Heart right ventricle (tissue), 16 donors: ENCODE data around the gene HVCN1. TPM values are rescaled to one million over a fixed set of nuclear protein-coding genes. Genes with fewer than 3 reads are reported as not detected.
A peak's percentile ranks its signal among the peaks of the same experiment; 100 is the strongest.

Experiments
- ATAC-seq, 8 donors: fragments of 200-7000 bp; cut with Tn5 transposase; one replicate each; pipeline ENCODE4 v1.9.1; 2020; ENCODE audit warnings: mild to moderate bottlenecking in 8 of 8, moderate library complexity in 8 of 8, moderate number of reproducible peaks in 1 of 8
- DNase-seq, 2 donors: peaks; one replicate each; pipeline ENCODE4 v3.0.0-alpha.2; 2020
- H3K27ac ChIP-seq, 10 donors: fragments of 200-600 bp; sonication (generic) in 2 of 10; one replicate each; pipeline versions ENCODE4 v1.5.0 to v1.8.0; 2020 to 2022; ENCODE audit warnings: mild to moderate bottlenecking in 3 of 10
- H3K27me3 ChIP-seq, 7 donors: fragments of 200-600 bp; one replicate each; pipeline ENCODE4 v1.8.0; 2021 to 2022; ENCODE audit warnings: mild to moderate bottlenecking in 2 of 7
- H3K36me3 ChIP-seq, 9 donors: fragments of 200-600 bp; sonication (generic) in 1 of 9; one replicate each; pipeline versions ENCODE4 v1.5.0 to v1.8.0; 2020 to 2022; ENCODE audit warnings: mild to moderate bottlenecking in 2 of 9
- H3K4me1 ChIP-seq, 9 donors: fragments of 200-600 bp; sonication (generic) in 1 of 9; one replicate each; pipeline versions ENCODE4 v1.5.0 to v1.8.0; 2020 to 2022; ENCODE audit warnings: mild to moderate bottlenecking in 4 of 9
- H3K4me3 ChIP-seq, 10 donors: fragments of 200-600 bp; sonication (generic) in 2 of 10; one replicate each; pipeline versions ENCODE4 v1.5.0 to v1.8.0; 2020 to 2022; ENCODE audit warnings: mild to moderate bottlenecking in 7 of 10, moderate library complexity in 2 of 10
- H3K9me3 ChIP-seq, 11 donors: fragments of 200-600 bp in 10 of 11; sonication (generic) in 2 of 11; one replicate each; pipeline versions ENCODE4 v1.5.0 to v1.8.0; 2013 to 2022; ENCODE audit warnings: mild to moderate bottlenecking in 2 of 11, control low read depth in 1 of 11, moderate library complexity in 1 of 11
- WGBS, 2 donors: extraction: QIAGEN DNeasy Blood & Tissue Kit; methylation state at CpG; one replicate each; pipeline ENCODE4 v1.1.7; 2013; ENCODE audit warnings: inconsistent platforms in 1 of 2; 5-methylcytosine and 5-hydroxymethylcytosine counted together
- intact Hi-C, 10 donors: fragments of 100-400 bp; cut with DNase I; formaldehyde crosslinking; loops; one replicate each; pipeline versions ENCODE4 v1.11.1 to v1.14.2; 2022
- polyA plus RNA-seq, 2 donors: library from polyadenylated mRNA; stranded (reverse); fragments of 200-250 nt; gene quantifications; one replicate each; pipeline ENCODE4 v1.2.3, GENCODE V29; 2013
- total RNA-seq, 10 donors: library from RNA; stranded (reverse); fragmentation: NEBNext Ultra II Directional in 3 of 10; extraction: Animal tissue kit (Norgen Biotek cat#: 25700) in 3 of 10; gene quantifications; one replicate each; pipeline versions ENCODE4 v1.2.1 to v1.2.4, GENCODE V29; 2021 to 2023
- TF ChIP-seq, protein P1 (sequence below), 9 donors: fragments of 200-600 bp; sonication (generic) in 2 of 9; IDR thresholded peaks; one replicate each; pipeline versions ENCODE4 v1.5.0 to v1.8.0; 2021 to 2022; ENCODE audit warnings: antibody characterized with exemption in 9 of 9, mild to moderate bottlenecking in 5 of 9, moderate library complexity in 1 of 9
- donor health status: Arrhythmogenic right ventricular cardiomyopathy.
- donor health status: ischemic (EF 13 %, LVEDD 7.1; RV severe dilation, severe dysfunction).
- donor health status: healthy with polysubstance abuse.
- donor health status: DM: no; HTN: yes; CAD: no.
- donor health status: DM: no; HTN: no; CAD: no.
- donor health status: ischemic (EF 25% LVEDD 6.9; RV normal size, moderate dysfunction).
- donor health status: ischemic (EF 25% LVEDD 5.7; RV mildly dilated, moderate dysfunction).
- donor health status: healthy.
- donor health status: DM: yes; HTN: yes; CAD: no.
- donor health status: Ischemic cardiomyopathy.
- donor health status: ischemic (EF 35%, LVEDD 5.7; RV mildly dilated, moderate dysfunction).
- donor health status: nonischemic (EF 11% LVEDD 7.7; RV severe dilation, severe dysfunction).
- donor health status: DM: yes; HTN: yes; CAD: no.
- donor health status: PGD.
- donor health status: ischemic (EF 29% LVEDD 5.4; RV normal size, mild dysfunction).
- donor health status: nonischemic (EF 23%, LVEDD 6.1; RV moderate dilation, normal function).

Gene HVCN1
- total and polyA plus RNA-seq, 12 donors = 5.1 to 74.1 (median 10.9) TPM

DNA sequence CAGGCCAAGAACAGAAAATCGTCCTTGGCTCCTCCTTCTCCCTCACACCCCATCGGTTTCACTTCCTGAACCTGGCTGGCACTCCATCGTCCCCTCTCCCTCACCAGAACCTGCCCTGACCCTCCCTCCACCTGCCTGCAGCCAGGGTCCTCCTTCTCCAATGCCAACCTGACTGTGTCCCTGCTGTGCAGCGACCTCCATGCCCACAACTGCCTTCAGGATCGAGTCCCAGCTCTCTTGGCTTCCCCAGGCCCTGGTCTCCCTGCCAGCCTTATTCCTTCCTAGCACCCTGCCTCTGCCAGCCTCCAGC lies 19.8 kb downstream of the HVCN1 start:
- ATAC-seq = peak in 1 of 8 donors; percentile 22
- DNase-seq = no peak
- Histone ChIP-seq H3K27me3 (no peaks in the 10 kb centered on the region), H3K36me3 (peaks cover 0 to 24% (median 5%) of the 10 kb centered on the region in 9 donors), H3K4me3 (no peak overlapping the region), H3K27ac (no peak overlapping the region), H3K9me3 (peaks cover 0 to 31% (median 17%) of the 10 kb centered on the region in 11 donors), H3K4me1 (peaks cover 0 to 11% (median 0%) of the 10 kb centered on the region in 9 donors)
- TF ChIP-seq, protein P1, sequence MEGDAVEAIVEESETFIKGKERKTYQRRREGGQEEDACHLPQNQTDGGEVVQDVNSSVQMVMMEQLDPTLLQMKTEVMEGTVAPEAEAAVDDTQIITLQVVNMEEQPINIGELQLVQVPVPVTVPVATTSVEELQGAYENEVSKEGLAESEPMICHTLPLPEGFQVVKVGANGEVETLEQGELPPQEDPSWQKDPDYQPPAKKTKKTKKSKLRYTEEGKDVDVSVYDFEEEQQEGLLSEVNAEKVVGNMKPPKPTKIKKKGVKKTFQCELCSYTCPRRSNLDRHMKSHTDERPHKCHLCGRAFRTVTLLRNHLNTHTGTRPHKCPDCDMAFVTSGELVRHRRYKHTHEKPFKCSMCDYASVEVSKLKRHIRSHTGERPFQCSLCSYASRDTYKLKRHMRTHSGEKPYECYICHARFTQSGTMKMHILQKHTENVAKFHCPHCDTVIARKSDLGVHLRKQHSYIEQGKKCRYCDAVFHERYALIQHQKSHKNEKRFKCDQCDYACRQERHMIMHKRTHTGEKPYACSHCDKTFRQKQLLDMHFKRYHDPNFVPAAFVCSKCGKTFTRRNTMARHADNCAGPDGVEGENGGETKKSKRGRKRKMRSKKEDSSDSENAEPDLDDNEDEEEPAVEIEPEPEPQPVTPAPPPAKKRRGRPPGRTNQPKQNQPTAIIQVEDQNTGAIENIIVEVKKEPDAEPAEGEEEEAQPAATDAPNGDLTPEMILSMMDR (IDR thresholded peaks at IDR 0.05) = no peak
- intact Hi-C loops = no loop called here
- 78 to 79% methylated on average over 5 of the region's 5 CpGs for WGBS, 2 donors

DNA sequence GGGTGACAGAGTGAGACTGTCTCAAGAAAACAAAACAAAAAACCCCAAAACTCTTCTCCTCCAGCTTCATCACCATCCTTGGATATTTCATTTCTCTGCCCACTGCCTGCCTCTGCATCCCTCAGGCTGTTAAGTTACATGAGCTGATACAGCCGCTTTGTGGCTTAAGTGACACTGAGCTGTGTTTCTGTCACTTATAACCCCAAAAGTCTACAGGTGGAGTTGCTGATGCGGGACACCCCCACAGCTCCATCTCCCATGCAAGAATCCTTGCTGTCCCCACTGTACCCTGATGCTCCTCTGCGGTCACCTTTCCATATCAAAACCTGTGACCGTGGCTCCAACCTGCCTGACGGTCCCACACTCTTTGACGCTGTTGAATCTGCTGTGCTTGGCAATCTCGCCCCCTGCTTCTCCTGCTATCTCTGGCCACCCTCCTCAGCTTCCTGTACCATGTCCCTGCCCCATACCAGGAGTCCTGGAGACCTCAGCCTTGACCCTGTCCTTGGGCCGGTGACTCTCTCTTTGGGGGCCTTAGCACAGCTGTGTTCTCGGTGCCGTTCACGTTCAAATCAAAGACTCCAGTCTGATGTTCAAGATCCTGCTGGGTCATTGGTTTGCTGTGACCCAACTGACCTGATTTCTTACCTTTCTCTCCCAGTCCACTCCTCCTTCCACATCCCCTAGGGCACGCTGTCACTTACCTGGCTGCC lies 20.3 kb downstream of the HVCN1 start:
- H3K9me3 ChIP-seq = peaks cover 0 to 35% (median 17%) of the 10 kb centered on the region in 11 donors
- no peaks in the 10 kb centered on the region for H3K27me3 ChIP-seq
- no peak overlapping the region for H3K4me3 ChIP-seq
- peak in 1 of 8 donors; percentile 10 for ATAC-seq
- peaks cover 0 to 11% (median 0%) of the 10 kb centered on the region in 9 donors for H3K4me1 ChIP-seq
- H3K36me3 ChIP-seq = peaks cover 0 to 26% (median 5%) of the 10 kb centered on the region in 9 donors
- TF ChIP-seq, protein P1 (IDR thresholded peaks at IDR 0.05) = no peak
- no peak for DNase-seq
- 92 to 95% methylated on average over 12 of the region's 12 CpGs for WGBS, 2 donors
- intact Hi-C loops = no loop called here
- no peak overlapping the region for H3K27ac ChIP-seq

DNA sequence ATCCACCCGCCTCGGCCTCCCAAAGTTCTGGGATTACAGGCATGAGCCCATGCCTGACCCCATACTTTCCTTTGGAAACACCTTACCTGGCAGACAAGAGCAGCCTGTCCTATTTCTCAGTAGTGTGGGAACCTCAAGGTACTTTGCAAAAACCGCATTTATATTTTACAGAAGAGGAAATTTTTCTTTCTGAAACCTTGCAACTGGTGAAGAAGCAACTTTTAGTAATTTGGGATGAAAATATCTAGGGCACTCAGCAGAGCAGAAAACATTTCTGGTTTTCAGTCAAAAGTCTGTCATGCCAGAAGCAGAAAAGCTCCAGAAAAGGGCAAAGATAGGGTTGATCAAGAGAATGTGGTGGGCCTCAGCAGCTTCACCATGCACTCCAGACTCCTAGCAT lies 21.2 kb downstream of the HVCN1 start:
- ATAC-seq = no peak
- Histone ChIP-seq H3K27me3 (no peaks in the 10 kb centered on the region), H3K4me1 (peaks cover 0 to 13% (median 0%) of the 10 kb centered on the region in 9 donors), H3K36me3 (peaks cover 0 to 32% (median 5%) of the 10 kb centered on the region in 9 donors), H3K9me3 (peaks cover 0 to 35% (median 17%) of the 10 kb centered on the region in 11 donors), H3K27ac (no peak overlapping the region), H3K4me3 (no peak overlapping the region)
- intact Hi-C loops = no loop called here
- DNase-seq = no peak
- 96 to 98% methylated on average over 3 of the region's 3 CpGs for WGBS, 2 donors
- TF ChIP-seq, protein P1 (IDR thresholded peaks at IDR 0.05) = no peak

DNA sequence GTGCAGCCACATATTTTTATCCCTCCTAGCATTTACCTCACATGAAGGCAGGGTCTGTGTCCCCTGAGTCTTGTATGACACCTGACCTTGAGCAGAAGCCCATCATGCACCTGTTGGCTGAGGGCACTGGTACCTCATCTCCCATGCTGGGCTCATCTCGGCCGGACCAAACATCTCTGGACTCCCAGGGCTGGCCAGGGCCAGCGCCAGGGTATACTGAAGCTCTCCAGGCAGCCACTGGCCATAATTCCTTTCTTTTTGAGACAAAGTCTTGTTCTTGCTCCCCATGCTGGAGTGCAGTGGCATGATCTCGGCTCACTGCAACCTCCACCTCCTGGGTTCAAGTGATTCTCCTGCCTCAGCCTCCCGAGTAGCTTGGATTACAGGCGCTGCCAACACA lies 22.0 kb downstream of the HVCN1 start:
- H3K9me3 ChIP-seq = peaks cover 0 to 35% (median 17%) of the 10 kb centered on the region in 11 donors
- TF ChIP-seq, protein P1 (IDR thresholded peaks at IDR 0.05) = no peak
- ATAC-seq (no peak), DNase-seq (no peak)
- no peaks in the 10 kb centered on the region for H3K27me3 ChIP-seq
- no peak overlapping the region for H3K27ac ChIP-seq
- H3K4me1 ChIP-seq = peaks cover 0 to 20% (median 0%) of the 10 kb centered on the region in 9 donors
- intact Hi-C loops = no loop called here
- 97 to 98% methylated on average over 6 of the region's 6 CpGs for WGBS, 2 donors
- H3K36me3 ChIP-seq = peaks cover 0 to 32% (median 5%) of the 10 kb centered on the region in 9 donors
- H3K4me3 ChIP-seq = no peak overlapping the region
